GM13977 (cell line): Measurements from ENCODE around the gene HES7.

ENCODE experiments used
- DNase-seq: peaks from one replicate; pipeline ENCODE4 v3.0.0; 2012; ENCODE audit warnings: low spot score
- CTCF ChIP-seq: IDR thresholded peaks from 2 replicates; pipeline ENCODE4 v1.5.1; 2012; ENCODE audit warnings: mild to moderate bottlenecking, control low read depth; ENCODE audit not compliant: insufficient read depth; ENCODE audit errors: extremely low read depth, missing control alignments
- in situ Hi-C: fragments of 300-500 bp; cut with MboI; formaldehyde crosslinking; loops from one replicate; pipeline ENCODE4 v1.12.0; 2022; ENCODE audit warnings: low sequenced_read_pairs, low pct_unique_long_range_greater_than_20kb, mixed read lengths, inconsistent platforms; ENCODE audit not compliant: unreplicated experiment

The HES7 gene

DNA sequence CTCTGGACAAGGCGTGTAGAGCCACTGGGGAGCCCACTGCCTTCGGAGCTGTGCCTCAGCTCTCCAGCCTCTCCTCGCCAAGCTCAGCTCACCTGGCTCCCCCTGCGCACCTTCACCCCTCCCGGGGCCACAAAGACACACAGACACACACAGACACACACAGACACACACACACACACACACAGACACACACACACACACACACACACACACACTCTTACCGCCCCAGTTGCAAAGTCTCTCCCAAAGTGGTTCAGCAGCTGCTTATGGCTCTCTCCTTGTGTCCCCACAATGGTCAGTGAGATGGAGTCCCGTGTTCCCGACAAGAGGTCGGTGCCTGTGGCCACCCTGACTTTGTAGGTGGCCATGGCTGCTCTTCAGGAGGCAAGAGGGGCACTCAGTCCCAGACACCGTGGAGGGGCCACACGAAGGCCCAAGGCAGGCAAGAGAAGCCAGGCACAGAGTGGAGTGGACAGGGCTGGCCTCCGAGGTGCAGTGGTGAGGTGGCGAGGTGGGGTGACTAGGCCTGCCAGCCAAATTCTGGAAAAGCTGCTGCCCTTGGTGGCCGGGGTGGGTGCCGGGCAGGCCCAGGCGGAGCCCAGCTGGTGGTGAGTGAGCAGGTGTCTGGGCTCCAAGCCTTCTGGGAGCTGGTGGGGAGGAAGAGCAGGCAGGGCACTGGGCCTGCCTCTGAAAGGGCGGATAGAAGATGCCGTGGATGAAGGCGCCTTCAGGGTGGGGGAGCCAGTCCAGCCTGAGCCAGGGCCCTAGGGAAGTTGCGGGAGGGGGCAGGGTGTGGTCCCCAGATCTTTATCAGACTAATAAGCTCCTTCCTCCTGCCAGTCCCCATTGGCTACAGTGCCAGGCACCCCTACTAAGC, 36.6 kb downstream of the HES7 start, which contains the start of gene ALOX12B:
TSS of gene ALOX12B (minus strand) at position 642 of the 877 bp plus-strand sequence. CDS start at position 368, 274 bp downstream.
- DNase-seq = no peak
- no peak for TF ChIP-seq CTCF
- in situ Hi-C loops = no loop called here

- in situ Hi-C loops = no loop called here
- no peak for TF ChIP-seq CTCF
- no peak for DNase-seq
These were observed 39.7 kb downstream of the HES7 start for GRCh38 chr17:8084250-8084649.

GRCh38 chr17:8082292-8082691, 41.6 kb downstream of the HES7 start:
- in situ Hi-C loops = no loop called here
- no peak for DNase-seq
- TF ChIP-seq CTCF = no peak

GRCh38 chr17:8081876-8082275, 42.0 kb downstream of the HES7 start:
- no peak for DNase-seq
- TF ChIP-seq CTCF = no peak
- in situ Hi-C loops = no loop called here

DNA sequence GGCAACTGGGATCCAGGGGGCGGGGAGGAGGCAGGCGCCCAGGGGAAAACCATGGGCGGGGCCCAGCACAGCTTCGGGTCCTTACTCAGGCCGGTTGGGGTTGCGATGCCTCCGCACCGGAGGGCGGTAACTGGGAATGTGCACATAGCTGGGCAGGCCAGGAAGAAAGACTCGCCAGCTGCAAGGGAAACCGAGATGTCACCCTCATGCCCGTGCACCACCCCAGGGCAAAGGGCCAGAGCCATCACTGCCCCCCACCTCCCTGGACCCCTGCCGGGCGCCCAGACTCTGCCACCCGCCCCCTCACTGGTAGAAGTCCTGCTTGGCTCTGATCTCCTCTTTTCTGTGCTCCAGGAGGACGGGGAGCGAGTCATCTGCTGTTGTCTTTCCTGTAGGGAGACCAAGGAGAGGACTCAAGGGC, 43.1 kb downstream of the HES7 start:
- in situ Hi-C loops = no loop called here
- TF ChIP-seq CTCF = no peak
- no peak for DNase-seq

DNA sequence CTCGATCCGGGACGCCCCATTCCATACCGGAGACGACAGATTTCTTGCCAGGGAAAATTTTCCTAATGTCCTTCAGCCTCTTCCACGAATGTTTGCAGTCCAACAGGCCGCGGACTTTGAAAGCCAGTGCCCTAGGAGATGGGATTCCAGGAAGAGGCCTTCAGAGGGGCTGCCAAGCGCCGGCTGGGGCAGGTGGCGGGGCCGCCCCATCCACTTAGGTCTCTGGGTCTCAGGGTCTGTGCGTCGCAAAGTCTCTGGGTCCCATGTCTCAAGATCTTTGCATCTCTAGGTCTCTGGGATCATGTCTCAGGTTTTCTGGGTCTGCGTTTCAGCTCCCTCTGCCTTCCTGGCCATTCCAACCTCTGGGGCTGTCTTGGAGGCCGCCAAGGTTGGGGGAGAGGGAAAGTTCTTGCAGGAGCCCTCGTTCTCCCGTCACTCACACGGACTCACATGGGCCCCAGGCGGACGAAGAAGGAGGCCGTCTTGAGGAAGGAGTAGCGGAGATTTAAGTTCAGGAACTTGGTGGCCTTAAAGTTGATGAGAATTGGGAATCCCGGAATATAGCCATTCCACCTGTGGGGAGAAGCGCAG, 43.6 kb downstream of the HES7 start:
- DNase-seq = no peak
- no peak for TF ChIP-seq CTCF
- in situ Hi-C loops = no loop called here
